ENCODE measurements around the gene ZNF229. TPM values are rescaled to one million over a fixed set of nuclear protein-coding genes. Genes with fewer than 3 reads are reported as not detected.

The ZNF229 gene
- total RNA-seq, 1 experiment from 2014 or later = 13.4 TPM

DNA sequence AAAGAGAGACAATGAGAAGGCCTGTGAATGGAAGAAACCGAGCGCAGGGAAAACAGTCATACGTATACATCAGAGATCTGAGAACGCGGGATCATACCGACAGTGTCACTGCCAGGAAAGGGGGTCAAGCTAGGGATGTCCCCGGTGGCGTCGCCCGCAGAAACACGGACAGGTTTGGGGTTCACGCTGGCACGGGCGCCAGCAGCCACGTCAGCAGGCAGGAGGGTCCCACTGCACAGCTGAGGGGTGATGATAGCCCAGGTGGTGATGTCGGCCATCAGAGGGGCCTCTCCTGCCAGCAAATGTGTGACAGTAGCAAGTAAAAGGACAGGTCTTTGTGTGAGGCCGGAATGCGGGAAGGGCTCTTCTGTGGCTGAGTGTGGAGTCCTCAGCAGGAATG is 3.4 kb upstream of the ZNF229 start:
- peaks cover 3% of the 10 kb centered on the region for H3K9me3 ChIP-seq (ENCODE audit: low read depth, low read length, poor library complexity, severe bottlenecking)
- H3K4me1 ChIP-seq (ENCODE audit: insufficient read depth, low read length, poor library complexity, severe bottlenecking) = no peaks in the 10 kb centered on the region
- H3K4me3 ChIP-seq (ENCODE audit: low read depth, low read length, poor library complexity, severe bottlenecking) = no peak overlapping the region
- H3K27ac ChIP-seq (ENCODE audit: low read depth, low read length, poor library complexity, severe bottlenecking) = no peak overlapping the region
- POLR2A ChIA-PET (ENCODE audit: low non-redundant PET) = no interaction called here
- TF ChIP-seq, protein P1, sequence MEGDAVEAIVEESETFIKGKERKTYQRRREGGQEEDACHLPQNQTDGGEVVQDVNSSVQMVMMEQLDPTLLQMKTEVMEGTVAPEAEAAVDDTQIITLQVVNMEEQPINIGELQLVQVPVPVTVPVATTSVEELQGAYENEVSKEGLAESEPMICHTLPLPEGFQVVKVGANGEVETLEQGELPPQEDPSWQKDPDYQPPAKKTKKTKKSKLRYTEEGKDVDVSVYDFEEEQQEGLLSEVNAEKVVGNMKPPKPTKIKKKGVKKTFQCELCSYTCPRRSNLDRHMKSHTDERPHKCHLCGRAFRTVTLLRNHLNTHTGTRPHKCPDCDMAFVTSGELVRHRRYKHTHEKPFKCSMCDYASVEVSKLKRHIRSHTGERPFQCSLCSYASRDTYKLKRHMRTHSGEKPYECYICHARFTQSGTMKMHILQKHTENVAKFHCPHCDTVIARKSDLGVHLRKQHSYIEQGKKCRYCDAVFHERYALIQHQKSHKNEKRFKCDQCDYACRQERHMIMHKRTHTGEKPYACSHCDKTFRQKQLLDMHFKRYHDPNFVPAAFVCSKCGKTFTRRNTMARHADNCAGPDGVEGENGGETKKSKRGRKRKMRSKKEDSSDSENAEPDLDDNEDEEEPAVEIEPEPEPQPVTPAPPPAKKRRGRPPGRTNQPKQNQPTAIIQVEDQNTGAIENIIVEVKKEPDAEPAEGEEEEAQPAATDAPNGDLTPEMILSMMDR (conservative IDR thresholded peaks at IDR 0.05; ENCODE audit: low read depth, low read length) = no peak
- TF ChIP-seq EZH2 (IDR thresholded peaks at IDR 0.05; ENCODE audit: borderline replicate concordance, low read depth, low read length, poor library complexity, severe bottlenecking) = no peak
- no peaks in the 10 kb centered on the region for H3K27me3 ChIP-seq (replicated peaks; ENCODE audit: insufficient read depth, low read depth, low read length, poor library complexity)
- no peak for DNase-seq (ENCODE audit: low spot score)
- no peaks in the 10 kb centered on the region for H3K36me3 ChIP-seq (ENCODE audit: insufficient read depth, low read length, poor library complexity, severe bottlenecking)
- CTCF ChIA-PET = no interaction called here
- BruUV-seq (replicated peaks) = no TSS peak
- intact Hi-C loops (cut with micrococcal nuclease; ENCODE audit: unreplicated experiment) = no loop called here

DNA sequence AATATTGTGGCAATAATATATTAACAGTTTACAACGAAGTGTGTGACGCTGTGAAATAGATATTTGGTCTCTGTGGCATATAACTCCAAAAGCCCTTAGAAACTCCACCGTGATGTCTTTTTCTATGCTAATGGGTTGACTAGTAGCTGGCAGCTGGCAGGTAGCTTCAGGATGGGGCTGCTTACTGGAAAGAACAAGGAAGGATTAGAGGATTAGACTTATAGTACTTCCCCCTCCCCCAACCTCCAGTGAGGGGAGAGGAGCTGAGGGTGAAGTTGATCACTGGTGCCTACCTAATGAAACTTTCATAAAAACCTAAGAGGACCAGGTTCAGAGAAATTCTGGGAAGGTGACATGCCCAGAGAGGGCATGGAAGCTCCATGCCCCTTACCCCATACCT is 9.8 kb downstream of the ZNF229 start:
- no peak overlapping the region for H3K27ac ChIP-seq (ENCODE audit: low read depth, low read length, poor library complexity, severe bottlenecking)
- CTCF ChIA-PET = no interaction called here
- H3K4me3 ChIP-seq (ENCODE audit: low read depth, low read length, poor library complexity, severe bottlenecking) = no peak overlapping the region
- no TSS peak for BruUV-seq (replicated peaks)
- DNase-seq (ENCODE audit: low spot score) = no peak
- no peaks in the 10 kb centered on the region for H3K4me1 ChIP-seq (ENCODE audit: insufficient read depth, low read length, poor library complexity, severe bottlenecking)
- intact Hi-C loops (cut with micrococcal nuclease; ENCODE audit: unreplicated experiment) = no loop called here
- no peak for TF ChIP-seq EZH2 (IDR thresholded peaks at IDR 0.05; ENCODE audit: borderline replicate concordance, low read depth, low read length, poor library complexity, severe bottlenecking)
- TF ChIP-seq, protein P1 (conservative IDR thresholded peaks at IDR 0.05; ENCODE audit: low read depth, low read length) = no peak
- H3K27me3 ChIP-seq (replicated peaks; ENCODE audit: insufficient read depth, low read depth, low read length, poor library complexity) = no peaks in the 10 kb centered on the region
- POLR2A ChIA-PET (ENCODE audit: low non-redundant PET) = no interaction called here
- peaks cover 16% of the 10 kb centered on the region for H3K36me3 ChIP-seq (ENCODE audit: insufficient read depth, low read length, poor library complexity, severe bottlenecking)
- peaks cover 11% of the 10 kb centered on the region for H3K9me3 ChIP-seq (ENCODE audit: low read depth, low read length, poor library complexity, severe bottlenecking)

DNA sequence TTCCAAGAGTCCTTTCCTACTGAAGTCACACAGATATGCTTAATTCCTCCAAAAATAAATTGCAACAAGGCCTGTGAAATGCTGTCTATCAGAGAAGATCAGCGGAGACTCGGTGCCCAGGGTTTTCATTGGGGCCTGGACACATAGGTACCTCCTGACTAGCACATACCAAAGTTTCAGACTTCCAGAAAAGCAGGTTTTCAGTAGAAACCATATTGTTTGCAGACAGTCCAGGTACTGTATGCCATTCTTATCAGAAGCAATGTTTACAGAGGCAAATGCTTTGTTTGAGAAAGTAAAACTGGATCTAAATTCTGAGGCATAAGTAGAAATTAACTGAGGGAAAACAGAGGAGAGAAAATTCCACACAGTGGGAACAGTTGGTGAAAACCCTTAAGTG is 12.8 kb downstream of the ZNF229 start:
- TF ChIP-seq, protein P1 (conservative IDR thresholded peaks at IDR 0.05; ENCODE audit: low read depth, low read length) = no peak
- no peak for TF ChIP-seq EZH2 (IDR thresholded peaks at IDR 0.05; ENCODE audit: borderline replicate concordance, low read depth, low read length, poor library complexity, severe bottlenecking)
- no TSS peak for BruUV-seq (replicated peaks)
- no peaks in the 10 kb centered on the region for H3K4me1 ChIP-seq (ENCODE audit: insufficient read depth, low read length, poor library complexity, severe bottlenecking)
- CTCF ChIA-PET = no interaction called here
- H3K27me3 ChIP-seq (replicated peaks; ENCODE audit: insufficient read depth, low read depth, low read length, poor library complexity) = no peaks in the 10 kb centered on the region
- POLR2A ChIA-PET (ENCODE audit: low non-redundant PET) = no interaction called here
- peaks cover 7% of the 10 kb centered on the region for H3K36me3 ChIP-seq (ENCODE audit: insufficient read depth, low read length, poor library complexity, severe bottlenecking)
- no peak overlapping the region for H3K4me3 ChIP-seq (ENCODE audit: low read depth, low read length, poor library complexity, severe bottlenecking)
- intact Hi-C loops (cut with micrococcal nuclease; ENCODE audit: unreplicated experiment) = no loop called here
- H3K27ac ChIP-seq (ENCODE audit: low read depth, low read length, poor library complexity, severe bottlenecking) = no peak overlapping the region
- DNase-seq (ENCODE audit: low spot score) = no peak
- H3K9me3 ChIP-seq (ENCODE audit: low read depth, low read length, poor library complexity, severe bottlenecking) = peaks cover 18% of the 10 kb centered on the region

Data from A673 (cell line).